Nephron (organoid): Measurements from ENCODE around the gene CSK.

Experiments
- H3K27ac Mint-ChIP-seq, 3 experiments: 2 replicates each; pipeline ENCODE4 v1.8.0; 2020; ENCODE audit warnings: mixed read lengths in 3 of 3, mild to moderate bottlenecking in 2 of 3, moderate library complexity in 1 of 3
- H3K27me3 Mint-ChIP-seq: 2 replicates; pipeline ENCODE4 v1.8.0; 2021; ENCODE audit warnings: low read depth, mild to moderate bottlenecking, moderate library complexity, mixed read lengths
- H3K36me3 Mint-ChIP-seq: 2 replicates; pipeline ENCODE4 v1.8.0; 2020; ENCODE audit warnings: low read depth, mixed read lengths
- H3K4me1 Mint-ChIP-seq: 2 replicates; pipeline ENCODE4 v1.8.0; 2020; ENCODE audit warnings: mixed read lengths
- H3K4me3 Mint-ChIP-seq, 3 experiments: 2 replicates each; pipeline ENCODE4 v1.8.0; 2020; ENCODE audit warnings: mild to moderate bottlenecking in 3 of 3, mixed read lengths in 3 of 3, moderate library complexity in 2 of 3
- H3K9me3 Mint-ChIP-seq: 2 replicates; pipeline ENCODE4 v1.8.0; 2020; ENCODE audit warnings: mixed read lengths
- CTCF ChIP-seq, 3 experiments: fragments of 200-600 bp; sonication (generic); IDR thresholded peaks; one replicate each; pipeline ENCODE4 v1.5.0; 2021; ENCODE audit warnings: antibody characterized with exemption in 3 of 3; ENCODE audit not compliant: unreplicated experiment in 3 of 3

Gene CSK

GRCh38 chr15:74790080-74790916, 8.4 kb downstream of the CSK start:
- peaks cover 35% of the 10 kb centered on the region for H3K4me1 Mint-ChIP-seq
- H3K27me3 Mint-ChIP-seq, result no peaks in the 10 kb centered on the region
- peak overlapping the region in 1 of 3 experiments; percentile 77 for H3K27ac Mint-ChIP-seq

GRCh38 chr15:74791007-74791406, 9.1 kb downstream of the CSK start:
- Mint-ChIP-seq H3K9me3 (no peaks in the 10 kb centered on the region), H3K4me1 (peaks cover 34% of the 10 kb centered on the region), H3K36me3 (peaks cover under 1% of the 10 kb centered on the region), H3K27ac (no peak overlapping the region), H3K27me3 (no peaks in the 10 kb centered on the region), H3K4me3 (no peak overlapping the region)
- TF ChIP-seq CTCF (IDR thresholded peaks at IDR 0.05; ENCODE audit: unreplicated experiment in 3 of 3), result no peak

More at GRCh38 chr15:74790080-74790916, 8.4 kb downstream of the CSK start:
- Mint-ChIP-seq H3K9me3 (no peaks in the 10 kb centered on the region), H3K4me3 (no peak overlapping the region), H3K36me3 (no peaks in the 10 kb centered on the region)
- TF ChIP-seq CTCF (IDR thresholded peaks at IDR 0.05; ENCODE audit: unreplicated experiment in 3 of 3), result no peak

- H3K4me1 Mint-ChIP-seq, result peaks cover 34% of the 10 kb centered on the region
- TF ChIP-seq CTCF (IDR thresholded peaks at IDR 0.05; ENCODE audit: unreplicated experiment in 3 of 3), result no peak
These were observed 9.8 kb downstream of the CSK start for GRCh38 chr15:74791667-74792066.

GRCh38 chr15:74792227-74793016, 10.5 kb downstream of the CSK start:
- TF ChIP-seq CTCF (IDR thresholded peaks at IDR 0.05; ENCODE audit: unreplicated experiment in 3 of 3), result no peak
- H3K27ac Mint-ChIP-seq, result no peak overlapping the region
- no peaks in the 10 kb centered on the region for H3K9me3 Mint-ChIP-seq
- H3K36me3 Mint-ChIP-seq, result peaks cover 4% of the 10 kb centered on the region
- H3K27me3 Mint-ChIP-seq, result no peaks in the 10 kb centered on the region
- H3K4me3 Mint-ChIP-seq, result no peak overlapping the region
- peaks cover 34% of the 10 kb centered on the region for H3K4me1 Mint-ChIP-seq

More at GRCh38 chr15:74791667-74792066, 9.8 kb downstream of the CSK start:
- H3K27ac Mint-ChIP-seq, result no peak overlapping the region
- peaks cover 4% of the 10 kb centered on the region for H3K36me3 Mint-ChIP-seq
- H3K4me3 Mint-ChIP-seq, result no peak overlapping the region
- H3K27me3 Mint-ChIP-seq, result no peaks in the 10 kb centered on the region
- H3K9me3 Mint-ChIP-seq, result no peaks in the 10 kb centered on the region

- Mint-ChIP-seq H3K27me3 (no peaks in the 10 kb centered on the region), H3K4me1 (peaks cover 24% of the 10 kb centered on the region), H3K27ac (no peak overlapping the region), H3K36me3 (peaks cover 4% of the 10 kb centered on the region), H3K9me3 (no peaks in the 10 kb centered on the region), H3K4me3 (no peak overlapping the region)
- TF ChIP-seq CTCF (IDR thresholded peaks at IDR 0.05; ENCODE audit: unreplicated experiment in 3 of 3), result no peak
These were observed 11.5 kb downstream of the CSK start for GRCh38 chr15:74793135-74794028.
